DND-41 (cell line): ENCODE measurements around the gene TXK.
A peak's percentile ranks its signal among the peaks of the same experiment; 100 is the strongest.

ENCODE experiments used
- ATAC-seq: fragments of 200-7000 bp; cut with Tn5 transposase; 3 replicates; pipeline ENCODE4 v1.9.1; 2021; ENCODE audit warnings: low read depth; ENCODE audit not compliant: insufficient read depth
- DNase-seq: peaks from one replicate; pipeline ENCODE4 v3.0.0-alpha.2; 2020
- H2AFZ ChIP-seq: 2 replicates; pipeline ENCODE4 v1.6.0; 2012; ENCODE audit warnings: low read depth, low read length
- H3K27ac ChIP-seq: 2 replicates; pipeline ENCODE4 v1.5.1; 2012; ENCODE audit warnings: low read length, inconsistent platforms
- H3K27me3 ChIP-seq: fragments of 200-600 bp; sonication (generic); 2 replicates; pipeline ENCODE4 v1.6.0; 2012; ENCODE audit warnings: low read length, mild to moderate bottlenecking, inconsistent platforms; ENCODE audit not compliant: insufficient read depth, poor library complexity
- H3K36me3 ChIP-seq: 2 replicates; pipeline ENCODE4 v1.5.1; 2012; ENCODE audit warnings: low read length, inconsistent platforms; ENCODE audit not compliant: insufficient read depth
- H3K4me1 ChIP-seq: 2 replicates; pipeline ENCODE4 v1.5.1; 2012; ENCODE audit warnings: mild to moderate bottlenecking, low read length; ENCODE audit not compliant: insufficient read depth
- H3K4me2 ChIP-seq: 2 replicates; pipeline ENCODE4 v1.6.0; 2012; ENCODE audit warnings: mild to moderate bottlenecking, moderate library complexity, low read length, inconsistent platforms; ENCODE audit not compliant: insufficient read depth
- H3K4me3 ChIP-seq, 2 experiments: fragments of 200-600 bp in 1 of 2; shearing (Covaris generic) in 1 of 2; 2 replicates each; pipeline ENCODE4 v1.5.1; 2012 to 2016; ENCODE audit warnings: inconsistent platforms in 2 of 2, low read length in 2 of 2, mild to moderate bottlenecking in 2 of 2, low read depth in 1 of 2, moderate library complexity in 1 of 2
- H3K79me2 ChIP-seq: 2 replicates; pipeline ENCODE4 v1.6.0; 2012; ENCODE audit warnings: low read length, inconsistent platforms; ENCODE audit not compliant: insufficient read depth
- H3K9ac ChIP-seq: 2 replicates; pipeline ENCODE4 v1.6.0; 2012; ENCODE audit warnings: low read depth, mild to moderate bottlenecking, inconsistent platforms, low read length, moderate library complexity
- H3K9me3 ChIP-seq: 2 replicates; pipeline ENCODE4 v1.5.1; 2012; ENCODE audit warnings: low read length, moderate library complexity, mild to moderate bottlenecking, inconsistent platforms; ENCODE audit not compliant: insufficient read depth, severe bottlenecking
- H4K20me1 ChIP-seq: 2 replicates; pipeline ENCODE4 v1.6.0; 2012; ENCODE audit warnings: low read length; ENCODE audit not compliant: insufficient read depth
- CTCF ChIP-seq: IDR thresholded peaks from 2 replicates; pipeline ENCODE4 v1.5.1; 2012; ENCODE audit warnings: borderline replicate concordance, low read length, moderate library complexity, mild to moderate bottlenecking; ENCODE audit not compliant: poor library complexity, severe bottlenecking; ENCODE audit errors: extremely low read depth
- EZH2 ChIP-seq: IDR thresholded peaks from 3 replicates; pipeline ENCODE4 v1.6.1; 2012; ENCODE audit warnings: borderline replicate concordance, low read depth, mild to moderate bottlenecking, moderate library complexity, low read length, inconsistent platforms; ENCODE audit not compliant: severe bottlenecking

The TXK gene

DNA sequence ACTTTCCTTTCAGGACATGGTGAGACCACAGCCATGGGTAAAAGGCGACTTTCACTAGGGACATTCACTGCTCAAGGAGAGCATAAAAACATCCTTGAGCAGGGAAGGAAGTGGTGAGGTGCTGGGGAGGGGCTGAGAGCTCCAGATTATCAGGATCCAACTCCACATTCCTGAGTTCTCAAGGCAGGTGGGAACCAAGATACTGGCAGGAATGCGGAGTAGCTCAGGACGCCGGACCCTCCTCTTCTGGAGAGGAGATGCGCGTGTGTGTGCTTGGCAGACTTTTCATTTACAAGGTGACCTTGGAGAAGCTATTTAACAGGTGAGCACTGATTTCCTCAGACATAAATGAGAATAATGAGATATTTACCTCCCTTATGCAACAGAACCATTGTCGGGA is 41.3 kb upstream of the TXK start:
- no peak for DNase-seq
- no peak for ATAC-seq
- no peak overlapping the region for H3K4me3 ChIP-seq
- H3K79me2 ChIP-seq: no peaks in the 10 kb centered on the region
- no peak overlapping the region for H3K9ac ChIP-seq
- no peaks in the 10 kb centered on the region for H4K20me1 ChIP-seq
- TF ChIP-seq EZH2: no peak
- no peak for TF ChIP-seq CTCF
- H2AFZ ChIP-seq: no peak overlapping the region
- no peaks in the 10 kb centered on the region for H3K27me3 ChIP-seq
- H3K4me1 ChIP-seq: no peaks in the 10 kb centered on the region
- no peaks in the 10 kb centered on the region for H3K9me3 ChIP-seq
- H3K27ac ChIP-seq: no peak overlapping the region
- H3K36me3 ChIP-seq: no peaks in the 10 kb centered on the region
- no peak overlapping the region for H3K4me2 ChIP-seq

GRCh38 chr4:48173056-48173991 is 39.3 kb upstream of the TXK start:
- H3K4me2 ChIP-seq: no peak overlapping the region
- H3K27ac ChIP-seq: no peak overlapping the region
- no peak for DNase-seq
- no peak overlapping the region for H2AFZ ChIP-seq
- no peaks in the 10 kb centered on the region for H3K27me3 ChIP-seq
- TF ChIP-seq CTCF (no peak), EZH2 (no peak)
- no peaks in the 10 kb centered on the region for H3K9me3 ChIP-seq
- no peak overlapping the region for H3K9ac ChIP-seq
- H3K4me1 ChIP-seq: no peaks in the 10 kb centered on the region
- H3K4me3 ChIP-seq: no peak overlapping the region
- ATAC-seq: 0 out of 3 replicates have a peak, but pooled peaks have one; percentile 12
- H3K36me3 ChIP-seq: no peaks in the 10 kb centered on the region
- H4K20me1 ChIP-seq: no peaks in the 10 kb centered on the region
- H3K79me2 ChIP-seq: no peaks in the 10 kb centered on the region

DNA sequence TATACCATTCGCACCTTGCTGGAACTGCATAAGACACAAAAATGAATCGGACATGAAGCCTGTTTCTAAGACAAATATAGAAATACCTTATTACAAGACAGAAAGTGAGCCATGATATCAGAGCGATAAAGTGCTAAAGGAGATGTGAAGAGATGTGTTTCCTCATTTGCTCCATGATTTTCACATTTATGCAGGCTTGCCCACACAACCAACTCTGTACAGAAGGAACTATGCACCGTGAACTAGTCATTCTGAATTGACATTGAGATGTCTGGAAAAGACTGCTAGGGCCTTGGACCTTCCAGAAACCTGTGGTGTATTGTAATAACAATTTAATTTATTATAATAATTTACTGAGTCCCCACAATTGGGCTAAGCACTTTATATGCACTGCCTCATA is 38.6 kb upstream of the TXK start:
- Histone ChIP-seq H3K79me2 (no peaks in the 10 kb centered on the region), H3K4me1 (no peaks in the 10 kb centered on the region), H3K4me3 (no peak overlapping the region), H3K36me3 (no peaks in the 10 kb centered on the region), H3K9me3 (no peaks in the 10 kb centered on the region), H2AFZ (no peak overlapping the region), H3K27me3 (no peaks in the 10 kb centered on the region), H3K9ac (no peak overlapping the region), H3K4me2 (no peak overlapping the region), H4K20me1 (no peaks in the 10 kb centered on the region), H3K27ac (no peak overlapping the region)
- DNase-seq (no peak), ATAC-seq (no peak)
- TF ChIP-seq CTCF: no peak
- no peak for TF ChIP-seq EZH2
